ENCODE data around the gene G3BP2.

G3BP2 gene

DNA sequence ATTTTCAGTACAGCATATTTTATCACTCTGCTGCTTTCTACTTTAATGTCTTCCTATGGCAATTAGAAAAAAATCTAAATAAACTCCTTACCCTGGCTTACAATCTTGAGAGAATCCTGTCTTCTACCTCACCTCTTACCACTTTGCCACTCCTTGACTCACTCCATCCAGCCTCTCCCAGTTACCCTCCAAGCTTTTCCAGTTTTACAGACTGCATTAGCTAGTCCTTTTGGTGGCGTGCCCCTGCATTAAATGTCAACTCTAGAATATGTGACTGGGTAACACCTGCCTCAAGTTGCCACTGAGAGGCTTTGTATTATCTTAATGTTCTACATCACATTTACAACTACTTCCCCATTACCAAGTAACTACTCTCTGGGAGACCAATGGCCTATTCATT is 35.4 kb downstream of the G3BP2 start:
- DNase-seq (ENCODE audit: low read depth), result no peak

GRCh38 chr4:75637176-75637575 is 36.0 kb downstream of the G3BP2 start:
- DNase-seq (ENCODE audit: low read depth), result no peak

DNA sequence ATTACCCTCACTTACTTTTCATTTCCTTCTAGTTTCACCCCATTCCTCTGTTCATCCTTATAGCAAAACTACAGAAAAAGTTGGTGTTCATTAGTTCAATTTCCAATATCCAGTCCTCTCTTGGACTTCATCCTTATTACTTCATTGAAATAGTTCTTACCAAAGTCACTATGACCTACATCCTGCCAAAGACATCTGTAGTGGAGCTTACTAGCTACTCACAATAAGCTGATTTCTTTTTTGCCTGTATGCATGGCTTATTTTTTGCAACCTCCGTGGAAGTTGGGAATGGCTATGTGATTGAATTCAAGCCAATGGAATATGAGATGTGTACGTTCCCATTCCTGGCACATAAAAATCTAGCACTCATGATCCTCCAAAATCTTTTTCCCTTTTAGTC is 38.3 kb downstream of the G3BP2 start:
- no peak for DNase-seq (ENCODE audit: low read depth)

GRCh38 chr4:75634281-75634680 is 38.9 kb downstream of the G3BP2 start:
- DNase-seq (ENCODE audit: low read depth), result no peak

GRCh38 chr4:75633846-75634245 is 39.4 kb downstream of the G3BP2 start:
- DNase-seq (ENCODE audit: low read depth), result no peak

GRCh38 chr4:75630937-75631329 is 42.3 kb downstream of the G3BP2 start:
- no peak for DNase-seq (ENCODE audit: low read depth)

- DNase-seq (ENCODE audit: low read depth), result peak; percentile 85
Measured at GRCh38 chr4:75630174-75630936, 42.9 kb downstream of the G3BP2 start, which contains the start of gene CDKL2. Gene CDKL2, minus strand, starts transcription at chr4:75630528. Its CDS starts 4,540 bp downstream, at chr4:75625988.

DNA sequence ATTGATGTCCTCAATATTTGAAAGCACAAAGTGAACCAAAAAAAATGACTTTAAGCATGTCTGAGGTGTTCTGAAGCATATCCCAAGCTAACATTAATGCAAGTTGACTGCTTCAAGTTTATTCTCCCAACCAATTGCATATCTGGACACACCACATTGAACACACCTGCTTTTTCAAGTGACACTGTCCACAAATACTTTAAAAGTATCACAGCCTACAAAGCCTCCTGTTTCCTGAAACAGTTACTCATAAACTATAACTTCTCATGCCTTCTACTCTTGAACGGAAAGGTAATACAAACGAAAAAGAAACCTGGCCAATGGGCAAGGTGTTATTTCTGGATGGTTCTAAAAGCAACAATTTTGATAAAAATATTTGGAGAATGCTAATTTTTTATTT is 44.0 kb downstream of the G3BP2 start:
- DNase-seq (ENCODE audit: low read depth), result no peak

DNA sequence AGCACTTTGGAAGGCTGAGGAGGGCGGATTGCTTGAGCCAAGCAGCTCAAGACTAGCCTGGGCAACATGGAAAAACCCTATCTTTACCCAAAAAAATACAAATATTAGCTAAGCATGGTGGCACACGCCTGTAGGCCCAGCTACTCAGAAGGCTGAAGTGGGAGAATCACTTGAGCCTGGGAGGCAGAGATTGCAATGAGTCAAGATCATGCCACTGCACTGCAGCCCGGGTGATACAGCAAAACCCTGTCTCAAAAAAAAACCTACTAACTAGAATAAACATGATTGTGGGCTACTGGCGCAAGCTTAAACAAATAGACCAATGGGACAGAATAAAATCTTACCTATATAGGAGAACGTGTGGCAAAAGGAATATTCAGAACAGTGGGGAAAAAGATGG is 50.2 kb downstream of the G3BP2 start:
- DNase-seq (ENCODE audit: low read depth), result no peak

DNA sequence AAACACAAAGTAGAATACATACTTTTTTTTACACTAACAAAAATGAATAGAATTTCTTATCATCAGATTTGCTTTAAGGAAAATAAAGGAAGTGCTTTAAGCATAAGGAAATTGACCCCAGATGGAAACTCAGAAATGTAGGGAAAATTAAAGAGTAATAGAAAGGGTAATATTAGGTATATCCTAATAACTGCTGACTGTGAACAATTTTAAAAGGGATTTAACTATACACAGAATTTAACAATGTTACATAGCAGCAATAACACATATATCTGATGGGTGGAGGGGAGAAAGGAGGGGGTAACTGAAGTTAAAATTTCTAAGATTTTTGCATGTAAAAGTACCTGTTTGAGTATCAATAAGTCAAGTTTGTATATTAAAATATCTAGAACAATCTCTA is 51.5 kb downstream of the G3BP2 start:
- no peak for DNase-seq (ENCODE audit: low read depth)

DNA sequence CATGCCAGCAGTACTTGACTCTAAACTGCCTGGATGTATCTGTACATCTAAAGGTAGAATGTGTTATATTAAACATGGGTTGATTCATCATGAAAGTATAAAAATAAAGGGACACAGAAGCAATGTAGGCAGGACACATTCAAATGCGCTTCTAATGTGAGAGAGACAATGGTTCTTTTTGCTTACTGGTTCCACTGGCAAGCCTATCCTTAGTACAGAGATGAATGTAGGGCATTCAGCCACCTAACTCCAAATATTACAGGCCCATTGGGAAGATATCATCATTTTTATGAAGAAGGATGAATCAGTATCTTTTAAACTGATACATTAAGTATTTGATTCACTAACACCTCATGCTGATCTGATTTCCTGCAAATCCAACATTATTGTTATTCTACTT is 60.9 kb downstream of the G3BP2 start:
- no peak for DNase-seq (ENCODE audit: low read depth)

DNA sequence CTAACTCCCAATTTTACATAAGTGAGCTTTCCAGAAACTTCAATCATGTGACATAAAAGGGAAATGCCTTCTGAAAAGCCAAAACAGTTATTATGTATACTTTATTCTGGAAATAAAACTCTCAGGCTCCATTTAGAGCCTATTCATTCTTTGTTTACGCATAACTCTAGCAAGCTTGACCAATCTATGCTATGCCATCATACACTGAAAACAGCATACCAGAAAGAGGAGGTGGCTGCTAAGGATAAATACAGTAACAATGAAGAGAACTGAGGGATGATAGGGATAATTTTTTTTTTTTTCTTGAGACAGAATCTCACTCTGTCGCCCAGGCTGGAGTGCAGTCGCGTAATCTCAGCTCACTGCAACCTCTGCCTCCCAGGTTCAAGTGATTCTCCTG is 67.3 kb downstream of the G3BP2 start:
- DNase-seq (ENCODE audit: low read depth), result no peak

- DNase-seq (ENCODE audit: low read depth), result no peak
Measured at GRCh38 chr4:75599647-75600046, 73.6 kb downstream of the G3BP2 start.

DNA sequence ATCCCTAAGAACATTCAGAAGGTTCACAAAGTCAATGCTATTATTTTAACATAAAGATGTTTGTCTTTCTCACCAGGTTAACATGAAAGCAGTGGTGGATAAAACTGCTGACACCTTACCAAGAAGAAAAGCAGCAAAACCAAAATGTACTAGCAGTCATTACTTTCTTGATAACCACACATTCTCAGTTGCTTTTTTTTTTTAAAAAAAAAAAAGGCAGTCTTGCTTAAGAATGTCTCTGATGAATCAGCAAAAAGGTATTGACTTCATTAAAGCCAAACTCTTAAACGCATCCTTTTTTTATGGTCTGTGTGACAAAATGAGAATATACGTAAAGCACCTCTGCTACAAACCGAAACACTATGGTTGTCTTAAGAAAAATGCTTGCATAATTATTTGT is 74.8 kb downstream of the G3BP2 start:
- DNase-seq (ENCODE audit: low read depth), result no peak

DNA sequence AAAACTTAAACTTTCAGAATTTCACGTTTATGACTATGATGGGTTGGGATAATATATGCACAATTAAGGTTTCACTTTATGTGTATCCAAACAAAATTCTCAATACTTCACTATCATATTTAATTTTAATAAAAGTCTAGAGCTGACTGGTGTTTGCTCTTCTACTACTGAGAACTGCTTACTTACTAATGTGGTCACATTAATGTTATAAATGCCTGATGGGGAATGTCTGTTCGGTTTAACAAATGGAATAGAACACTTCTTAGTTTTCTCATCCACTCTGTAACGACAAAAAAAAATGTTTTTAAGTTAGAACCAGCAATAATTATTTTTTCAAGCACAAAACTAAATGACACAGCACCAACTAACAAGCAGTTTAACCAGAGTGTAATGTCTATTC is 77.2 kb downstream of the G3BP2 start:
- no peak for DNase-seq (ENCODE audit: low read depth)

DNA sequence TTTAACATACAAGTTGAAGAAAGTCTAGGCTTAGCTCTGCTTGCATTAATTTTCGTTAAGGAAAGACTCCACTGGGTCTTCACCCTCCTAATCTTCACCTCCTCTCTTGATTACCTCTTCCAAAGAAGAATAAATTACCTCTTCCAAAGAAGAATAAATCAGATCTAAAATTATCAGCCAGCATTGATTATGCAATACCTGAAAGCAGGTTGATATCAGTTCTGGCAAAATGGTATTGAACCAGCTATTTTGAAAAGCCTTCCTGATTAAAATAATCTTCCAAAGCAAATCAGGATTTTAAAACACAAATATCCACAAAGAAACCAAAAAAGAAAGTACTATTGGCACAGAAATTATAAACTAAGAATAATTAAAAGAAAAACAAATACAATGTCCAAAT is 79.8 kb downstream of the G3BP2 start:
- no peak for DNase-seq (ENCODE audit: low read depth)

Measured in activated T-cell treated with anti-CD3 and anti-CD28 coated beads for 24 hours (primary cell).